ENCODE measurements around the gene RNF150.

RNF150 gene

DNA sequence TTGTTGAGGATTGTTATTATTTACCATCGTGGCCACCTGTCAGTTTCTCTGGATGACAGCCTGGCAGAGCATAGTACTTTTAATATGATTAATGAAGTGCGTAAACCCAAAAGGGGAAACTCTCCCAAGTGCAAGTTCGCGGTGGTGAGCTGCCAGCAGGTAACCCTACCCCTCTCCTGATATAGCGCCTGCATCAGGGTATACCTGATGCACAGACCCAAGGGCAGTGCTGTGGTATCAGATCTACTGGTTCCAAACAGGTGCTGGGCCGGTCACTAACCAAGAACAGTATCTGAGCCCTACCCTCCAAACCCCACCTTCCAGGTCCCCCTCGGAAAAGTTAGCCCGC lies 1.6 kb downstream of the RNF150 start:
- DNase-seq: peak; percentile 7

GRCh38 chr4:141130947-141131605 lies 2.2 kb downstream of the RNF150 start:
- no peak for DNase-seq

DNA sequence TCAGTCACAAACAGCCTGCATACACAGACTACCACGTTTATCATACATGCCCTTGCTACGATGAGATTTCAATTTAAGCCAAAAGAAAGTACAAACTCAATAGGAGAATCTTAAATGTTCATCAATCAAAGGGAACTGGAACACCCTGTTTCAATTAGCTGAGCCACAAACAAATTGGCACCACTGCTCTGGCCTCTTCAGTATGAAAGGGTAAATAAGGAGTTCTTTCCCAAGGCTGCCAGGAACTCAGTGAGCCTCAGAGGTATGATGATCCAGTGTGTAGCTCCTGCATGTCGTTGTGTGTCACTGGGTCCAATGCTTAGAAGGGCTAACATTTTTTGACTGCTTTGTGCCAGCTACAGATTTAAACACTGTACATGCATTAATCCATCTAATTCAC lies 5.4 kb downstream of the RNF150 start:
- DNase-seq: no peak

DNA sequence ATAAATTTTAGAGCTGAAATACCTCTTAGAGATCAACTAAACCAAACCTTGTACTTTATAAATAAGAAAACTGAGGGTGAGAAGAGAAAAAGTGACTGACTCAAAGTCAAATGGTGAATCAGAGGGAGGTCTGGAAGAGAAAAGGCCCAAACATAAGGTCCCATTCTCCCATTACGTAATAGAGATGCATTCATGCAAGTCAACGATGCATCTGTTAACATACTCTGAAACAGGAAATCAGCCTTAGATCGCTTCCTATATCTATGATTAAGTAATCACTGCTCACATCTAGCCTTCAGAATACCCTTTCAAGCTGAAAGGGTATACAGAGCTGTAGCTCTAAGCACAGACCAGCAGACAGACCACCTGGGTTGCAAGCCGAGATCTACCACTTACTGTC lies 6.5 kb downstream of the RNF150 start:
- no peak for DNase-seq

DNA sequence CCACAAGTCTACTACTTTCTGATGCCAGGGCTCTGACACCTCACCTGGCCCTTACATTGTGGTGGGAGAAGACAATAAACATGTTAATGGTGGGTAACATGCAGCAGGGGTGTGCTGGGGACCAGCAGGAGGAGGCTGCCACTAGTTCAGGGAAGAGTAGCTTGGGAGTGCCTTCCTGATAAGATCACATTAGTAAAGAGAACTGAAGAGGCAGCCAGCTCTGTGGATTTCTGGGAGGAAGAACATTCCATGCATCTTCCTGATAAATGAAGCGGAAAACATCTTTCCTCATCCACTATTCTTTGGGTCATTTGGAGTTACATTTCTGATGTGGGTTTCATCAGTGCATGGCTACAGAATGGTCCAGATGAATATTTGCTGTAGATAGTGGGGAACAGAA lies 9.0 kb downstream of the RNF150 start:
- no peak for DNase-seq

DNA sequence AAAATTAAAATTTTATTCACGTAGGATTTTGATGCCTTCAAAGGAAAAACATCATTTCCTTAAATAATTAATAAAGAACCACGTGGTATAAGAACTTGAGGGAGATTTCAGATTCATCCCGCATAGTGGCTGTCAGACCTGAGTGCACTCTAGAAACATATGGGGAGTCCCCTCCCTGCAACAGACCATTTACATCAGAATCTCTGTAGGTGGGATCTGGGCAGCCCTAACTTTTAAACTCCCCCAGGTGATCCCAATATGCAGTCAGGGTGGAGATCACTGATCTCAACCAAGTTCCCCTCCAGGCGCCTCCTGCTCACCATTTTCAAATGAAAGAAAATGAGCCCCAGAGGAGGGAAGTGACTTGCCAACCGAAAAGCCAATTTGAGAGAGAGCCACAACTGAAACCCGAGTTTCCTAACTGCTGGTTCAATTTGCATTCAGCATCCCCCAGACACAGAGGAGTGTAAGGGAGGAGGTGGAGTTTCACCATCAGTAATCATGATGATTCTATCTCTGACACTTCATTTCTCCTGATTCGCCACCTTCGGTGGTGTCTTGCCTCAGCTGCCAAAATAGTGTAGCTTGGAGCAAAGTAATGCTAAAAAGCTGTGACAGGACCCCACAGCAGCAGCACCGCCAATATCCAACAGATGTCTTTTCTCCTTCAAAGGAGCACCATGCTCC lies 11.4 kb downstream of the RNF150 start:
- no peak for DNase-seq

DNA sequence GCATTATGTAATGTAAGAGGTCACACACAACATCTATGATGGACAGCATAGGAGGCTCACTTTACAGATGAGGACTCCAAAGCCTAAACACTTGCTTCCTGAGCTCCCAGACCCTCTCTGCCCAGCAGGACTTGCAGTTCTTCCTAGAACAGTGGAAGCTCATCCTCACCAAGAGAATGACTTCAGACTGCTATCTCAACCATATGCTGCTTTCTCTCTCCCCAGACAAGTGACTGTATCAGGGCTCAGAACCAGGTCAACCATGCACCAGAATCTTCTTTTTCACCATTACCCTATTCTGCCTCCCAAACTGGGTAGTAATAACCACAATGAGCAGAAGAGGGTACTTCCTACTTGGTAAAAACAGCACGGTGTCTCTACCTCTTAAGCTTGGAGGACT lies 12.2 kb downstream of the RNF150 start:
- DNase-seq: no peak

GRCh38 chr4:141120036-141120593 lies 13.2 kb downstream of the RNF150 start:
- no peak for DNase-seq

GRCh38 chr4:141119071-141119470 lies 14.2 kb downstream of the RNF150 start:
- DNase-seq: no peak

- no peak for DNase-seq
These were observed 14.9 kb downstream of the RNF150 start for GRCh38 chr4:141118381-141118780.

DNA sequence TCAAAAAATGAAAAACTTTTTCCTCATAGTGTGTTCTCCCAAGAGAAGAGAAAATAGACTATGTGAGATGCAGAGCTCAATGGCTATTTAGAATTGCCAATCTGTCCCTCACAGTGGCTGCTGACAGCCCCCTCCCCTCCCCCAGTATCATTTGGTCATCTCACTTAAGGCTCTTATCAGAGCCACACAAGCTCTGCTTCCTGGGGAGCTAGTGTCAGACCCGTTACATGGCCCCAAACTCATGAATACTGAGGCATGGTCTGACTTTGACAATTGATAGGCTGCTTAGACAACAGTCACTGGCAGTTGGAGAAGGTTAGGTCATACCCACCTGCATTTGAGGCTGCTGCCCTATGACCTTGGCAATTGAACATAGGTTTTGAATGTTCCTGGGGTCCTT lies 15.3 kb downstream of the RNF150 start:
- DNase-seq: no peak

DNA sequence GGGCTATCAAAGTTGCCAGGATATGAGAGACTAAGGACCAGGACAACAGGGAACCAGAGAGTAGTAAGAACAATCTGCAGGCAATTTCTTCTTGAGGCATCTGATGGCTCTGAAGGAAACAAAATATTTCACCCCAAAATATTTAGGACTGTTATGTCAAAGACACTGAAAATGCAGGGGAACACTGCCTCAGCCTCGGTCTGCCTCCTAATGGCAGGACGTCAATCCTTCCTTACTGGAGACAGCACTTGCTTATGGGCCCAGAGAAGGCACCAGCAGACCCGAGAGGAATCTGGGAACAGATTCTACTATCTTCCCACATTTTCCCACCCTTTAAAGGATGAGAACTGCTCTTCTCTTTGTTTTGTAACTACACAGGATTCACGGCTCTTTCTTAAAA lies 23.3 kb downstream of the RNF150 start:
- DNase-seq: no peak

DNA sequence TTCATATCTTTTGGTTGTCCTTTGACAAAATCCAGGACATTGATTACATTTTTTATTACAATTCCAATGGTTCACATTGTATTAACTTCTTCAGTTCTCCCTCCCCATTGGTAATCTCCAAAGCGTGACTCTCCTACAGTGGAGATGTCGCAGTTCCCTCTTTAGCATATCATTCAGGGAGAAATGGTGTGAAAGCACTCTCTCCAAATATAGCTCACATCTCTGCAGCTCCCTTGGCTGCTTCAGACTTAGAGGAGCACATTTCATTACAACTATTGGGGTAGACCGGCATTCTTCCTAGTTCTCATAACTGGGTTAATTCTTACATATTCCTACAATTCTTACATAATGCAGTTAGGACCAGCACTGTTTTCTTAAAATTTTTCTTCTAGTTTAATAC lies 25.3 kb downstream of the RNF150 start:
- no peak for DNase-seq

DNA sequence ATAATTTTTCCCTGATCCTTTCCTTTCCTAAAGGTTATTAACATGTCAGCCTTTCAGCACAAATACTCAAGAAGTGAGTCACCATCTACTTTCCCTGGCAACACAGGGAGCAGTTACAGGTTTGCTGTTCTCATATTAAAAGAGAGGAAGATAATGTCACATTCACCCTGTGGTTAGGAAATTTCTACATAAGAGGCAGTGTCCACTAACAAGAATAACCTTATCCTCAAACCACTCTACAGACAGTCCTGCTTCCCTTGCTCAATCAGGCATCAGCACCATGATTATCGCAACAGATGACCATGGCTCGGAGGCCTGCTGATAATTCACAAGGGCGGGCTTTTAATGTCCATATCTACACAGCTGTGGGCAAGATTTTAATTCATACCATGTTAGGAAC lies 30.9 kb downstream of the RNF150 start:
- no peak for DNase-seq

DNA sequence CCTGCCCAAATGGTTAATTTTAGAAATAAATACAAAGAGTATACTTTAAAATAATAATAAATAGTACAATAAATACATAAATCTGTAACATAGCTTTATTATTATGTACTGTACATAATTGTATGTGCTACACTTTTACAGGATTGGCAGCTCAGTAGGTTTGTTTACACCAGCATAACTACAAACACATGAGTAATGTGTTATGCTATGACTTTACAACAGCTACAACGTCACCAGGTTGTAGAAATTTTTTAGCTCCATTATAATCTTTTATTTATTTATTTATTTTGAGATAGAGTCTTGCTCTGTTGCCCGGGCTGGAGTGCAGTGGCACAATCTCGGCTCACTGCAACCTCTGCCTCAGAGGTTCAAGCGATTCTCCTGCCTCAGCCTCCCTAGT lies 31.8 kb downstream of the RNF150 start:
- DNase-seq: no peak

DNA sequence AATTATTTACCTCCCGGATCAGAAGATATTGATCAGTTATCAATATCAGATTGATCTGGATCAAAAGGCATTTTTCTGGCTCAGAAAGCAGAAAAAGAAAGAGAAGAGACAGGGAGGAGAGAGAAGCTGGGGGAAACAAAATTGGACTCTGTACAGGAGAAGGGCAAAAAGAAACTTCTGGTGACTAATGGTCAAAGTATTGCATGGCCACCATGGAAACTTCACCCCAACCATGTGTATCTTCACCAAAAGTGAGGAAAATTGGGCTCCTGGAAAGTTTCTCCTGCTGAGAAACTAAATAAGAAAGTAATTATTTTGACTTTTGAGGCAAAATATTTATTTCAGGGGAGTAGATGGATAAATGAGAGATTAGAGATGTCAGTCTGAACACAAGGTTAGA lies 33.9 kb downstream of the RNF150 start:
- DNase-seq: no peak

DNA sequence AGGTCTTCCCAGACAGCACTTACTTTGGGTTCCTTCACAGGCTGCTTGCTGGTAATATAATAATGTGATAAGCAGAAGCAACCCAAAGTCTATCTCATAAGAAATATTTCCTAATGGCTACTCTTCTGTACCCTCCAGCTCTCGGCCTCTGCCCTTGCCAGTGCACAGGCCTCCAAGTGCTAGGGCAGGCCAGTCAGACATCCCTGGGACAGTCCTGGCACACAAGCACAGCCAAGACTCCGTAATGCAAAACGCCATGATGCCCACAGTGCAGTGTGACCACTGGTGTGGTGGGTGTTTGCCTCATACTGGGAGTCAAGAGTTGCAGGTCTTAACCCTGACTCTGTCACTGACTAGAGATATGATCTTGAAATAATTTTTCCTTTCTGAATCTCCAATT lies 35.1 kb downstream of the RNF150 start:
- DNase-seq: no peak

- no peak for DNase-seq
These were observed 42.8 kb downstream of the RNF150 start for GRCh38 chr4:141090473-141090872.

DNA sequence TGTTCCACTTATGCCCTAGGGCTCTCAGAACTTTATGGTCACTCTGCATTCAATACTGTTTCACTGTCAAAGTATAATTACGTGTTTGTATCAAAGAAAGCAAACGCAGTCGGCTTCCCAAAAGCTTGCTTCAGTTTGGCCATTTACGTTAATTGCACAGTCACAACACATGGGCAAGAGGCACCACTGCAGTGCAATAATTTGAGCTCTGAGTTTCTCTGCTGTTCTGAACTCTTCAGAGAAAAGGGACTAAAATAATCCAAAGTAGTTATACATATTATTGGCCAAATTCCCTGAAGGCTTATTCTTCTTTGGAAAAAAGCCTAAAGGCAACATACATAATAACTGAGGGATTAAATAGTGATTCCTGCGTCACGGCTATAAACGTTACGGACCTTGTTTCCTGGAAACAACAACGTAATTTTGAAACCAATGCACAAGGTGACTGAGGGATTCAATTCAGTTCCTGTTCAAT lies 51.3 kb downstream of the RNF150 start:
- peak; percentile 32 for DNase-seq

DNA sequence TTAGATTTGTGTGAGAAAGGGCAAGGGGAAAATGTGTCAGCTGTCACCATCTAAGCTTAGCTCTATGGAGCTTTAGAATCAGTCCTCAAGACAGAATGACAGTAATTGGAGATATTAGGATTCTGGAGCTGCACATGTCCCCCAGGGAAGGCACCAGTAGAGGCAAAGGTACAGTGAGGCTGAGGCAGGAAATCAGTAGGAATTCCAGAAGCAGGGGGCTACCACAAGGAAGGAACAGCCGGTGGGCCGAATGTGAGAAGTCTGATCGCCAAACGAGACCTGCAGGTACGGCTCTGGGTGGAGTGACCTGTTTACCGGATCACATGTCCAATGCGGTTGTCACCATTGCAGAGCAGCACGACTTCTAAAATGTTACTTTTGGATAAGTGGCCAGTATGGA lies 52.6 kb downstream of the RNF150 start:
- DNase-seq: no peak

DNA sequence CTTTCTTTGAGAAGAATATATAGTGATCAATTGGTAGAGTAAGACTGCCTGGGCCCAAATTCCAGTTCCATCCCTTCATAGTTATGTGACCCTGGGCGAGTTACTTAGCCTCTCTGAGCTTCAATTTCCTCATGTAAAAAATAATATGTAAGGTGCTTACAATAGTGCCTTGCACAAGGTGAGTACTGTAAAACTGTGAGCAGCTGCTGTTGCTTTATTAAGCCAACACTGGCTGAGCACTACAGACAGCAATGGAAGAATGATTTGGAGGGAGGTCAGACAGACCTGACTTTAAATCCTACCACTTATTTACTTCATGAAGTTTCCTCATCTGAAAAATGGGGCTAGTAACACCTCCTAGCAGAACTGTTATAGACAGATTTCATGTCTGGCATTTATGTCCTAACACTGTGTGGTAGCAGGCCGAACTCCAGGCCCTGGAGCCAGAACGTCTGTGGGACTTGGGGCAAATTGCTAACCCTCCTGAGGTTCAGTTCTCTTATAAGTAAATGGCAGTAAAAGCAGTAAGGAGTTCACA lies 53.8 kb downstream of the RNF150 start:
- no peak for DNase-seq

DNA sequence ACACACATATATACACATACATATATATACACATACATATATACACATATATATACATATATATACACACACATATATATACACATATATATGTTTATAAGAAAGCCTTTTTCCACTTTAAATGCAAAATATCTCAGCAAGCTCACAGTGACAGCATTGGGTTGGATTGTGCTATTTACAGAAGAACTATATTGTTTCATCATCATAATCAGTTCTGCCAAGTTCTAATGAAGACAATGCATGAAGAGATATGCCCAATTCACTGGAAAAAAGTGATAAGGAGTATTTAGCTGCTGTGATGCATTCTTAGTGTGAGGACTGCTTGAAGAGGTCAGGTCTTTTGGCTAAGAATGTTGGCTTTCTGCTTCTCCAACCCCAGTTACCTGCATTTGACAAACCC lies 54.4 kb downstream of the RNF150 start:
- no peak for DNase-seq

DNA sequence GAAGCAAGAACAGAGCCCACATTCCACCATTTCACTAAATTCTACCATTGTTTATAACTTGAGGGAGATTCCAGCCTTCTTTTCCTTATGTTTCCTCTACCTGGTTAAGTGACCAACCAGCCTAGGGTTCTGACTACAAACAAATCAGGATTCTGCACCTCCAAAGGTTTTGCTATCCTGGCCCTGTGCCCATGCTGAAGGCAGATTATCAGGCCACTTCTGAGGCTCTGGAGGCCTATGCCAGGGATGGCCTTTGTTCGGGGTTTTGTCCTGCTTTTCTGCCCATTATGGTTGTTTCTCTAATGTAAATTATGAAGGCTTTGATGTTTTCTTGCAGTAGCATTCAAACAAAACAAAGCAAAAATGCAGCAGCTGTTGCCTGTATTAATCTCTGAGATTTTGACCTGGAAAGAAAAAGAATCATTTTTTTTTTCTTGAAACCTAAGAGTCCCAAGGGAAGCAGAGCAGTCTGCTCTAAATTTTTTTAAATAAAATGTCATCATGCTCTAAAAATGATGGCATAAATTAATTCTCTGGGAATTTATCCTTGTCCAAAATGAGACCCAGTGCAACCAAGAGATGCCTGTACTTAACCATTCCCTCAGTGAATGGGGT lies 55.6 kb downstream of the RNF150 start:
- no peak for DNase-seq

DNA sequence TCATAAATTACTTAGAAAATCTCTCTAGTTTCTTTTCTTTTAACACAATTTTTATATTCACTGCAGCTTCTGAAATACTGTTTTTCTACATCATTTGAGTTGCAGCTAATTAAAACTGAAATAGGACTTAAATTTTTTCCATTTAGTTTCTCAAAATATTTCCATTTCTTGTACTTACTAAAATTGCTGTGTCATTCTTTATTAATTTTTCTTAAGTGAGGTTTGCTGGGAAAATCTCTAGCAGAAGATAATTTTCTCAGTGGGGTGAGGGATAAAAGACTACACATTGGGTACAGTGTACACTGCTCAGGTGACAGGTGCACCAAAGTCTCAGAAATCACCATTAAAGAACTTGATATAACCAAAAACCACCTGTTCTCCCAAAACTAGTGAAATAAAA lies 57.7 kb downstream of the RNF150 start:
- DNase-seq: no peak

Data from NCI-H345 (cell line).